IPS-15b (cell line): ENCODE data around the gene YIF1A.

Experiments
- H3K27me3 ChIP-seq: one replicate; pipeline ENCODE4 v1.6.1; 2013; ENCODE audit warnings: low read length; ENCODE audit not compliant: control insufficient read depth, insufficient read depth
- H3K36me3 ChIP-seq: one replicate; pipeline ENCODE4 v1.6.1; 2013; ENCODE audit warnings: low read length; ENCODE audit not compliant: control insufficient read depth, insufficient read depth
- H3K4me1 ChIP-seq: one replicate; pipeline ENCODE4 v1.6.1; 2013; ENCODE audit warnings: mild to moderate bottlenecking, low read length; ENCODE audit not compliant: control insufficient read depth, insufficient read depth
- H3K4me3 ChIP-seq: one replicate; pipeline ENCODE4 v1.5.1; 2013; ENCODE audit warnings: low read depth, low read length
- H3K9ac ChIP-seq: one replicate; pipeline ENCODE4 v1.6.1; 2013; ENCODE audit warnings: low read depth, mild to moderate bottlenecking, low read length
- H3K9me3 ChIP-seq: one replicate; pipeline ENCODE4 v1.6.1; 2013; ENCODE audit warnings: mild to moderate bottlenecking, low read length; ENCODE audit not compliant: control insufficient read depth, insufficient read depth

The YIF1A gene, protein sequence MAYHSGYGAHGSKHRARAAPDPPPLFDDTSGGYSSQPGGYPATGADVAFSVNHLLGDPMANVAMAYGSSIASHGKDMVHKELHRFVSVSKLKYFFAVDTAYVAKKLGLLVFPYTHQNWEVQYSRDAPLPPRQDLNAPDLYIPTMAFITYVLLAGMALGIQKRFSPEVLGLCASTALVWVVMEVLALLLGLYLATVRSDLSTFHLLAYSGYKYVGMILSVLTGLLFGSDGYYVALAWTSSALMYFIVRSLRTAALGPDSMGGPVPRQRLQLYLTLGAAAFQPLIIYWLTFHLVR

DNA sequence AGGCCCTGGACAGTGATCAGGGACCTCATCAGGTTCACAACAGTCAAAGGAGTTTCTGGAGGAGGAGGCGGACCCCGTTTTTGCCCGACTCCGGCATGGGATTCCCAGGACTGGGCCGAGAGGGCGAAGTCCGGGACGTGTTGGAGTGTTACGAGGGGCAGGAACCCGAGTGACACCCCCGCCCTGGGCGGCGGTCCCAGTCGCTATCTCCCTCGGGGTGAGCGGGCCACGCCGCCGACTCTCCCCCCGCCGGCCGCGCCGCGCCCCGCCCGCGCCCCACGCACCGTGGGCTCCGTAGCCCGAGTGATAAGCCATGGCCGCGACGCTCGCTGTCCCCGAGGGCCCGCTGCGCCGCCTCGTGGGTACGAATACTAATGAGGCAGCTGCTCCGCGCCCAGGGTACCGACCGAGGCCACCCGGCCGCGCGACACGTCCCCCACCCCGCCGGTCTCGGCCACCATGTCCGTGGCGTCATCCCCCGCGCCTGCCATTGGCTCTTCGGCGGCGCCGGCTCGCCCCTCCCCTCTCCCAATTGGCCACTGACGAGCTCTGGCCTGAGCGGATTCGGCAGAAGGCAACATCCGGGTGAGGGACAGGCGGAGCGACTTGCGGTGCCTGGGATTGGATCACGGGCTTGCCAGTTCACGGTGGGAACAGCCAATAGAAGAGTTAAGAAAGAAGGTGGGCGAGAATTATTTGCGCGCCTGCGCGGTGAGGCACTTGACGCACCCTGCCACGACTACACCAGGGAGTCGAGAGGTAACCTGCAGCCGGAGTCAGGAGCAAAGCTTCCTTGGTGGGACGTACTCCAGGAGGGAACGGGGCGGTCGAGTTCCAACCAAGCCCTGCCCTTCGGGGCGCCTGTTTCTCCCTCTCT is at the start of gene YIF1A:
Gene YIF1A, minus strand, starts transcription at position 473 of the 877 bp plus-strand sequence. Its CDS starts 158 bp downstream, at position 315.
- Histone ChIP-seq H3K36me3 (peaks cover 18% of the 10 kb centered on the region), H3K9me3 (no peaks in the 10 kb centered on the region), H3K4me1 (no peaks in the 10 kb centered on the region), H3K4me3 (peak within 1 kb of the TSS; percentile 94), H3K9ac (peak within 1 kb of the TSS; percentile 89), H3K27me3 (peaks cover 24% of the 10 kb centered on the region)

DNA sequence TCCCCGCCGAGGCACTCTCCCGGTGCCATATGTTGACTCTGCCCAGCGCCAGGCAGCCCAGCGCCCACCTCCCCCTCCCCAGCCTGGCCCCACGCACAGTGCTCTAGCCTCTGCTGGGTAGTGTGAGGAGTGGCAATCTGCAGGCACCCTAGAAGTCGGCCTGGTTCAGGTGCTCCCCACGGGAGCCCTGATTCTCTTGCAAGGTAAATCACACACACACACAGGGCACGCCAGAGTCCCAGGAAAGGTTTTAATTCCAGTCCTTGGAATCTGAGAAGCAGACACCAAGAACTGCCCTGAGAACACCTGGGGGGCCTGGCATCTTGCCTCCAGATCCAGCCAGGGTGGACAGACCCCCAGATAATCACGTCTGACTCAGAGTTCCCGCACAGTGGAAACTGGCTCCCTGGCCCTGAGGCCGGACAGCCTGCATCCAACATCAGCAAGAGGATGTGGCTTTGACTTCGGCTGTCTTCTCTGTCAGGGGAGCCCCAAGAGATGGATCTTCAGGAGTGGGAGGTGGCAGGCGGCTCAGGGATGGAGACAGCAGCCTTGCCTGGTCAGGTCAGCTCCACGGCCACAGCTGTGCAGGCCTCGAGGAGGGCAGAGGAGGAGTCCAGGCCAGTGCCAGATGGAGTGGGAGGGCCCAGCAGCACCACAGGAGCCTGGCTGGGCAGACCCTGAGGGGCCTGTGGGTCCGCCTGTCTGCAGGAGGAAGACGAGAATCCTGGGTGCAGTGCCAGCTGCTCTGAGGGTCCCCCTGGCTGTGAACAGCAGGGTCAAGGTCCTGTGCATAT is 48.4 kb upstream of the YIF1A start:
- peaks cover 2% of the 10 kb centered on the region for H3K4me1 ChIP-seq
- no peak overlapping the region for H3K9ac ChIP-seq
- H3K4me3 ChIP-seq: no peak overlapping the region
- no peaks in the 10 kb centered on the region for H3K9me3 ChIP-seq
- no peaks in the 10 kb centered on the region for H3K27me3 ChIP-seq
- peaks cover 32% of the 10 kb centered on the region for H3K36me3 ChIP-seq

DNA sequence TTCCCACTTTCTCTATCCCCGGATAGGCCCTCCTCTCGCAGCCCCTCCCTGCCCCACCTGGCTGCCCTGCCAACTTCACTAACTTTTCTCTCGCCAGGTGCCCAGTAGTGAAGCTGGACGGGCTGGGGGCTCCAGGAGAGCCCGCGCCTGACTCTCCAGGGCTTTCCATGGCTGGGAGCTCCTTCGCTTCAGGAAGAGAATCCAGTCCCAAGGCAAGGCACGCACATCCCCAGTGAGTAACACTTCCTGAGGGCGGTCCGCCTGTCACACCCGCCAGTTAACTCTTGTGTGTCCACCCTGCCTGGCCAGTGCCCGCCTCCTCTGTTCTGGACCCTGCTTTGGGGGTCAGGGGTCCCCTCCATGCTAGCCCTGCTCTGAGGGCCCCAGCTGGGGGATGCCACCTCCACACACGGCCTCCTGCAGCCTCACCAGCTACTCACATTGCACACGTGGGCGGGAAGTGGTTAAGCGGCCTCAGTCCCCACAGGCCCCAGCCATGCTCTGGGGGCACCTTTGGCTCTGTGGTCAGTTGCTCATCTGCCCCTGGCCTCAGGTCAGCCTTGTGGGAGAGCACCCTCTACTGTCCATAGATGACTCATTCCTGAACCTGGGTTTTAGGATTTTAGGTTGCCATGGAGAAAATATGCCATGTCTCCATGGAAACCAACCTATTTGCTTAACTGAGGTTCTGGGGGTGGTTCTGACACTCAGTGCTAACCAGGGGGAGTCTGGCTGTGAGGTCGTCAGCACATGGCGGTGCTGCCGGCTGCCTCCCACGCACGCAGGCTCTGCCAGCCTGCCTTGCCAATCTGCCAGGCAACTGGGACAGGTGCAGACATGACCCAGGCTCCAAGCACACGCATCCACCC is 47.5 kb upstream of the YIF1A start, which contains the start of gene RIN1:
Gene RIN1, minus strand, starts transcription at position 201 of the 869 bp plus-strand sequence. Its CDS starts 32 bp downstream, at position 169.
- Histone ChIP-seq H3K36me3 (peaks cover 24% of the 10 kb centered on the region), H3K9me3 (no peaks in the 10 kb centered on the region), H3K4me1 (peaks cover 2% of the 10 kb centered on the region), H3K4me3 (peak within 1 kb of the TSS; percentile 45), H3K27me3 (no peaks in the 10 kb centered on the region), H3K9ac (no peak within 1 kb of the TSS)

DNA sequence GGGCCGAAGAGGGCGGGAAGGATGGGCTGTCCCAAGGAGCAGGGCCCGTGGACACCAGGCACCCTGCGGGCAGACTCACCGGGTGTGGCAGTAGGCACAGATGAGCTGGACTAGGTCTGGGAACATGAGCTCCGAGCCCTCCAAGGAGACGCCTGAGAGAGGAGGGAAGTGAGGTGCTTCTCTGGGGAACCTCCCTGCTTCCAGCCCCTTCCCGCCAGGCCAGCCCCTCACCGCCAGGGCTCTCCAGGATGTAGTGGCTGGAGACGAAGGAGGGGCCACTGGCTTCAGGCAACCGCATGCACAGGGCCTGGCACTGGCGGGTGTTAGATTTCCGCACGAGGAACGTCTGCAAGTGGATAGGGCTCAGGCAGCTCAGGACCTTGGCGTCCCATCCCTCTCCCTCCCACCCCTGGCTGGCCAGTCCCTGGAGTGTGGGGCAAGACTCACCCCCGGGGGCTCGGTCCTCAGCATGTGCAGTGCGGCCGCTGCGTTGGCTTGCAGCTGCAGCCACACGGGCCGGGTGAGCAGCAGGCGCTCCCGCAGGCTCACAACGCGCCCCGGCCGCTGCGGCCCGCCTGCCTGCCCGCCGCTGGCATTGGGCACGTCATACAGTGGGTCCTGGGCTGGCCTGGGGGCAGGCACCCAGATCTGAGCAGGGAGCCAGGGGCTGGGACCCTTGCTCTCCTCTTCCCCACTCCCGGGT is 46.7 kb upstream of the YIF1A start:
- H3K9me3 ChIP-seq: no peaks in the 10 kb centered on the region
- peak overlapping the region; percentile 45 for H3K4me3 ChIP-seq
- H3K9ac ChIP-seq: no peak overlapping the region
- peaks cover 2% of the 10 kb centered on the region for H3K4me1 ChIP-seq
- H3K27me3 ChIP-seq: no peaks in the 10 kb centered on the region
- peaks cover 17% of the 10 kb centered on the region for H3K36me3 ChIP-seq

DNA sequence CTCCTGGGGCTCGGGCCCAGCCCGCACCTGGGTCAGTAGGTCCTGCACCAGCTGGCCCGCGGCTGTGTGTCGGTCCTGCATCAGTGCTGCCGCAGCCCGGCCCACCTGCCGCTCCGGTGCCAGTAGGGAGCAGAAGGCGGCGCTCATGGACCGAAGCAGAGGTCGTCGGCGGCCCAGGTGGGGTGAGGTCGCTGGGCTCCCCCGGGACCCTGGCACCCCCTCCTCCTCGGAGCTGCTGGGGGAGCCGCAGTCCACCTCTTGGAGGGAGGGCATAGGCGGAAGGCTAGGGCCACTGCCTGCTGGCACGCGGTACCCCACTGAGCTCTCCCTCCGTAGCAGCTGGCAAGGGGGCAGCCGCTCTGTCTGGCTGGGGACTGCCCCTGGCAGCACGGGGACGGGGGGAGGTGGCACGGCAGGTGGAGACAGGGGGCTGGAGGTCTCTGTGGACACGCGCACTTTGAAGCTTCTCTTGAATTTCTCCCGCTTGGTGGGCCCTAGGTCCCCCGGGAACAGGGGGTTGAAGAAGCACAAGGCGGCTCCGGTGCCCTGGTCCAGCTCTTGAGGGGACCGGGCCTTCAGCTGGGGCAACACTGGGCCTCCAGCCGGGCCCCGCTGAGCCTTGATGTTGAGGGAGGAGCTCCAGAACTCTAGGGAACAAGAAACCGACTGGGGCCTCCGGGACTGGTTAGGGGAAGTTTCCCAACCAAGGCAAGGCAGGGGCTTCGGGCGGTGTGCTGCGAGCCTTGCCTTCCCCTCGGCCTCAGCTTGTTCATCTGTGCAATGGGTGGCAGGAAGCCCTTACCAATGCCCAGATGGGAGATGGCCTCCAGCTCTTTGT is 45.9 kb upstream of the YIF1A start:
- Histone ChIP-seq H3K9ac (no peak overlapping the region), H3K4me3 (no peak overlapping the region), H3K9me3 (no peaks in the 10 kb centered on the region), H3K27me3 (no peaks in the 10 kb centered on the region), H3K4me1 (peaks cover 2% of the 10 kb centered on the region), H3K36me3 (peaks cover 8% of the 10 kb centered on the region)

DNA sequence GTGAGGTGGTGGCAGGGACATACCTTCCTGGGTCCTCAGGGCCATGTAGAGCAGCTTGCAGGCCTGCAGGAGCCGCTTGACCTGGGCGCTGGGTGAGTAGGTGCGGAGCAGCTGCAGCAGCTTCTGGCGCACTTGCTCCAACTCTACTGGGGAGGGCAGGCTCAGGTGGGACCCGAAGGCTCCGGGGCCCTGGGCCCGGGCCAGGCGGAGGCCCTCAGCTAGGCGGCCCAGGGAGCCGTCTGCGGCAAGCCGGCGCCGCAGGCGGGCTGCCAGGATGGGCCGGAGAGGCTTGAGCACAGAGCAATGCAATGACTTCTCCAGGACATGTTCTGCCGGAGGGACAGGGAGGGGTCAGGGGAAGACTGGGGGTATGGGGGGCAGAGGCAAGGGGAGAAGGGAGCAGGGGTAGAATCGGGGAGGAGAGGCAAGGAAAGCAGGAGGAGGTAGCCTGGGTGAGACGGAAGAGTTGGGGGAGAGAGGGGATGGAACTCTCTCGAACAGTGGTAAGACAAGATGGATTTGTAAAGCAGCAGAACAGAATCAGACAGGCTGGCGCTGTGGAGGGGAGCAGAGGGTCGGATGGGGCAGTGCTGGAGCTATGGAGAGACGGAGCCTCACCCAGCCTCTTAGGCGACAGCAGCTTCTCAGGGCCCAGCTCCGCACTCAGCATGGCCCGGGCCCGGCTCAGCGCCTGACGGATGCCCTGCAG is 45.1 kb upstream of the YIF1A start:
- no peaks in the 10 kb centered on the region for H3K27me3 ChIP-seq
- H3K36me3 ChIP-seq: peaks cover 2% of the 10 kb centered on the region
- H3K4me1 ChIP-seq: peaks cover 2% of the 10 kb centered on the region
- no peaks in the 10 kb centered on the region for H3K9me3 ChIP-seq
- no peak overlapping the region for H3K9ac ChIP-seq
- H3K4me3 ChIP-seq: no peak overlapping the region

DNA sequence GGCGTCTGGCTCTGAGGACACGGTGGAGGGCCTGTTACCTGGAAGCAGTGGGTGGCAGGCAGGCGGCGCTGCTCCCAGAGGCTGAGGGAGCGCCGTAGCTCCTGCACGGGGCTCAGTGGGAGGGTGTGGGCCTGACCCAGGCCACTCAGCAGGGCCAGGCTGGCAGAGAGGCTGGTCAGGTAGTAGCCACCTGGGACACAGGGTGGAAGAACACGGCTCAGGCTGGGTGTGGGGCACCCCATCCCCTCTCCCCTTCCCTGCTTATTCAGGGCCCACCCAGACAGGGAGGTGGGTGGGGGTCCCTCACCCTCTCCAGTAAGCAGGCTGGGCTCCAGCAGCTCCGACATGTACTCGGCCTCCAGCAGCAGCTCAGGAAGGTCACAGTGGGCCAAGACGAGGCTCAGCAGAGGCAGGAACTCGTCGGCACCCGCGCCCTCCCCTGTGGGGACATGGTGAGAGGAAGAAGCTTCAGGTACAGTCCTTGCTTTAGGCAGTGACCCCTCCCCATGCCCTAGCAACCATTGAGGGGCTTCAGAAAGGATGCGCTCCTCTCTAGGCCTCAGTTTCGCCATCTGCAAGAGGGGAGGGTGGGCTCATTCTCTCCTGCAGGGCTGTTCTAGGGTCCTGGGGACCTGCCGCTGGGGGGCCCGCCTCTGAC is 44.4 kb upstream of the YIF1A start:
- no peak overlapping the region for H3K4me3 ChIP-seq
- peaks cover 2% of the 10 kb centered on the region for H3K36me3 ChIP-seq
- H3K9ac ChIP-seq: no peak overlapping the region
- H3K9me3 ChIP-seq: no peaks in the 10 kb centered on the region
- H3K4me1 ChIP-seq: peaks cover 6% of the 10 kb centered on the region
- no peaks in the 10 kb centered on the region for H3K27me3 ChIP-seq

DNA sequence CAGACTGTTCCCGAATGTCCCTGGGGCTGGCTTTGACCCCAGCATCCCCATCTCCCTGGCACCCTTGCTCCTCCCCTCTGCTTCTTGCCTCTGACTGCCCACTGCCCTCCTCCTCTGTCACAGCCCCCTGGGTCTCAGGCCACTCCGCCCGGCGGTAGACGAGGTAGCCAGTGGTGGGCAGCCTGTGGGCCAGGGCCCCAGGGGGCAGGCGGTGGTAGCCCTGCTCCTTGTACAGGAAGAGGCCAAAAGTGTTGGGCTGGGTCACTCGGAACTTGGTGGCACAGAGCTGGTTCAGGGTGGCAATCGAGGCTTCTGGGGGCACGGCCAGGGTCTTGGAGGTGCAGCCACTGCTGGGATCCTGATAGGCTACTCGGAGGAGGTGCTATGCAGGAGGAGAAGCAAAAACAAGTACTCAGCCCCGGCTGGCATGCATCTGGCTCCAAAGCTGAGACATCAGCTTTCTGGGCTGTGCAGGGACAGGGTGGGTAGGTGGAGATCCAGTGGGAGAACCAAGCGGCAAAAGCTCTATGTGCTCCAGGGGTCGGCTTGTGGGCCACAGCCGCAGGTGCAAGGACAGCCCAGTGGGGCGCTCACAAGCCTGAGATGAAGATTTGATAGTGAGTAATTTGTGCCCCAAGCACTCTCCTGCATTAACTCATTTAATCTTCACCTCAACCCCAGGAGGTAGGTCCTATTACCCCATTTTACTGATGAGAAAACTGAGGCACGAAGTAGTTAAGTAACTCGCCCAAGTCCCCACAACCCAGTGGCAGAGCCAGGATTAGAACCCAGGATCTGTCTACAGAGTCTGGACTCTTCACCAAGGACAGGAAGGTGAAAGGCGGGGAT is 43.7 kb upstream of the YIF1A start:
- peaks cover 6% of the 10 kb centered on the region for H3K4me1 ChIP-seq
- no peaks in the 10 kb centered on the region for H3K27me3 ChIP-seq

More for the DNA sequence above, 43.7 kb upstream of the YIF1A start:
- peaks cover 2% of the 10 kb centered on the region for H3K36me3 ChIP-seq
- no peak overlapping the region for H3K4me3 ChIP-seq
- no peak overlapping the region for H3K9ac ChIP-seq
- no peaks in the 10 kb centered on the region for H3K9me3 ChIP-seq
